Panc1 (cell line): Measurements from ENCODE around the gene SLC41A3. TPM values are rescaled to one million over a fixed set of nuclear protein-coding genes. Genes with fewer than 3 reads are reported as not detected.
"Not testable (repeated sequence)": the region's sequence is repeated elsewhere in the genome, so short reads cannot be mapped to it uniquely, and the experiment has no call there.

ENCODE experiments used
- ATAC-seq: fragments of 200-7000 bp; cut with Tn5 transposase; 2 replicates; pipeline ENCODE4 v1.9.1; 2020; ENCODE audit warnings: mild to moderate bottlenecking, moderate library complexity
- BruUV-seq: library from RNA; stranded (reverse); fragments of 400-500 nt; replicated peaks from 2 replicates; lab custom pipeline; 2021; lab: Mats Ljungman, UMichigan
- CTCF ChIA-PET: fragments of 300-600 bp; sonication (Branson Sonifier 250); formaldehyde crosslinking; loops from one replicate; lab custom pipeline; 2022; ENCODE audit warnings: antibody characterized with exemption; lab: Charles Lee
- POLR2A ChIA-PET: fragments of 300-600 bp; sonication (Branson Sonifier 250); formaldehyde crosslinking; loops from one replicate; lab custom pipeline; 2022; ENCODE audit warnings: antibody characterized with exemption; lab: Charles Lee
- DNase-seq: peaks from one replicate; pipeline ENCODE4 v3.0.0-alpha.2; 2010; ENCODE audit warnings: low read depth, low spot score
- H3K27ac ChIP-seq: 2 replicates; pipeline ENCODE4 v1.5.1; 2011; ENCODE audit warnings: mild to moderate bottlenecking, low read length, inconsistent platforms
- H3K27me3 ChIP-seq: fragments of 200-500 bp; sonication (Bioruptor generic); 2 replicates; pipeline ENCODE4 v1.6.0; 2014; ENCODE audit warnings: low read length, inconsistent platforms; ENCODE audit not compliant: control insufficient read depth, insufficient read depth
- H3K36me3 ChIP-seq: fragments of 200-500 bp; sonication (Bioruptor generic); 2 replicates; pipeline ENCODE4 v1.5.1; 2014; ENCODE audit warnings: inconsistent platforms, mild to moderate bottlenecking, low read length, moderate library complexity; ENCODE audit not compliant: control insufficient read depth, insufficient read depth
- H3K4me1 ChIP-seq: 2 replicates; pipeline ENCODE4 v1.5.1; 2011; ENCODE audit warnings: inconsistent platforms, mild to moderate bottlenecking, low read length, moderate library complexity; ENCODE audit not compliant: control insufficient read depth, insufficient read depth
- H3K4me3 ChIP-seq, 2 experiments: 2 replicates each; pipeline ENCODE4 v1.5.1; 2011 to 2012; ENCODE audit warnings: low read depth in 2 of 2, low read length in 2 of 2, mild to moderate bottlenecking in 2 of 2, inconsistent platforms in 1 of 2, moderate library complexity in 1 of 2
- H3K9me3 ChIP-seq: fragments of 200-500 bp; sonication (Bioruptor generic); 2 replicates; pipeline ENCODE4 v1.5.1; 2014; ENCODE audit warnings: low read depth, mild to moderate bottlenecking, inconsistent platforms, low read length, moderate library complexity; ENCODE audit not compliant: control insufficient read depth, insufficient read depth
- POLR2AphosphoS5 ChIP-seq: IDR thresholded peaks from 2 replicates; pipeline ENCODE4 v1.6.1; 2012; ENCODE audit warnings: mild to moderate bottlenecking, low read depth, low read length, moderate library complexity
- SIN3A ChIP-seq: IDR thresholded peaks from 2 replicates; pipeline ENCODE4 v1.6.1; 2012; ENCODE audit warnings: low read depth, mild to moderate bottlenecking, low read length, moderate library complexity, borderline replicate concordance; ENCODE audit not compliant: insufficient read depth
- TCF7L2 ChIP-seq: IDR thresholded peaks from 2 replicates; pipeline ENCODE4 v1.6.1; 2011; ENCODE audit warnings: mild to moderate bottlenecking, low read depth, low read length, inconsistent platforms
- in situ Hi-C: cut with HindIII; loops from 2 replicates; pipeline ENCODE4 v1.10.0; 2016; ENCODE audit warnings: low sequenced_read_pairs, low pct_unique_long_range_greater_than_20kb
- intact Hi-C: fragments of 100-400 bp; cut with micrococcal nuclease; formaldehyde crosslinking; loops from one replicate; pipeline ENCODE4 v1.10.0; 2022; ENCODE audit not compliant: unreplicated experiment
- total RNA-seq: library from RNA; stranded (reverse); gene quantifications from one replicate; pipeline ENCODE4 v1.2.1, GENCODE V29; 2021; ENCODE audit not compliant: unreplicated experiment
- TF ChIP-seq, protein P1 (sequence below), 2 experiments: IDR thresholded peaks; 2 replicates each; pipeline ENCODE4 v1.6.1; 2011 to 2012; ENCODE audit warnings: low read depth in 2 of 2, control low read depth in 1 of 2, low read length in 1 of 2, mild to moderate bottlenecking in 1 of 2, moderate library complexity in 1 of 2; ENCODE audit not compliant: insufficient read depth in 1 of 2
- TF ChIP-seq, protein P2 (sequence below): fragments of 450-650 bp; IDR thresholded peaks from 2 replicates; pipeline ENCODE4 v1.5.1; 2017; ENCODE audit warnings: mild to moderate bottlenecking

The SLC41A3 gene
- total RNA-seq, 1 experiment from 2014 or later, result 39.0 TPM

DNA sequence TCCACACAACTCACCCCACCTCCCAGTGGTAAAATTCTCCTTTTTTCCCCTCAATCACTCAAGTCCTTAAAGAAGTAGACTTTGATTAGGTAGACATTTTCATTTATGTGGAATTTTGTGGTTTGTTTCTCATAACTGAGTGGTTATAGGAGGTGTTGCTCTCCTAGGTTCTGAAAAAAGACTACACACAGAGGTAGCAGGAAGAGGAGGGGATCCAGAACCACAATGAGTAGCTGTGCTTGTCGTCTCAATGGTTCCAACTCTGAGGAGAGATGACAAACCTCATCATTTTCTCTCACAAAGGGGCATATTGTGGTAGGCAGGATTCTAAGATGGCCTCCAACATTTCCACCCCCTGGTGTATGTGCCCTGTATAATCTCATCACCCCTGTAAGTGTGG, 120.1 kb downstream of the SLC41A3 start:
- TF ChIP-seq, protein P1, sequence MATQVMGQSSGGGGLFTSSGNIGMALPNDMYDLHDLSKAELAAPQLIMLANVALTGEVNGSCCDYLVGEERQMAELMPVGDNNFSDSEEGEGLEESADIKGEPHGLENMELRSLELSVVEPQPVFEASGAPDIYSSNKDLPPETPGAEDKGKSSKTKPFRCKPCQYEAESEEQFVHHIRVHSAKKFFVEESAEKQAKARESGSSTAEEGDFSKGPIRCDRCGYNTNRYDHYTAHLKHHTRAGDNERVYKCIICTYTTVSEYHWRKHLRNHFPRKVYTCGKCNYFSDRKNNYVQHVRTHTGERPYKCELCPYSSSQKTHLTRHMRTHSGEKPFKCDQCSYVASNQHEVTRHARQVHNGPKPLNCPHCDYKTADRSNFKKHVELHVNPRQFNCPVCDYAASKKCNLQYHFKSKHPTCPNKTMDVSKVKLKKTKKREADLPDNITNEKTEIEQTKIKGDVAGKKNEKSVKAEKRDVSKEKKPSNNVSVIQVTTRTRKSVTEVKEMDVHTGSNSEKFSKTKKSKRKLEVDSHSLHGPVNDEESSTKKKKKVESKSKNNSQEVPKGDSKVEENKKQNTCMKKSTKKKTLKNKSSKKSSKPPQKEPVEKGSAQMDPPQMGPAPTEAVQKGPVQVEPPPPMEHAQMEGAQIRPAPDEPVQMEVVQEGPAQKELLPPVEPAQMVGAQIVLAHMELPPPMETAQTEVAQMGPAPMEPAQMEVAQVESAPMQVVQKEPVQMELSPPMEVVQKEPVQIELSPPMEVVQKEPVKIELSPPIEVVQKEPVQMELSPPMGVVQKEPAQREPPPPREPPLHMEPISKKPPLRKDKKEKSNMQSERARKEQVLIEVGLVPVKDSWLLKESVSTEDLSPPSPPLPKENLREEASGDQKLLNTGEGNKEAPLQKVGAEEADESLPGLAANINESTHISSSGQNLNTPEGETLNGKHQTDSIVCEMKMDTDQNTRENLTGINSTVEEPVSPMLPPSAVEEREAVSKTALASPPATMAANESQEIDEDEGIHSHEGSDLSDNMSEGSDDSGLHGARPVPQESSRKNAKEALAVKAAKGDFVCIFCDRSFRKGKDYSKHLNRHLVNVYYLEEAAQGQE (IDR thresholded peaks at IDR 0.05; ENCODE audit: insufficient read depth in 1 of 2, low read depth in 2 of 2, low read length in 1 of 2), result peak; percentile 11 to 72; a peak in 2 of 4 replicates
- H3K4me1 ChIP-seq, intact Hi-C loops: not testable (repeated sequence)

DNA sequence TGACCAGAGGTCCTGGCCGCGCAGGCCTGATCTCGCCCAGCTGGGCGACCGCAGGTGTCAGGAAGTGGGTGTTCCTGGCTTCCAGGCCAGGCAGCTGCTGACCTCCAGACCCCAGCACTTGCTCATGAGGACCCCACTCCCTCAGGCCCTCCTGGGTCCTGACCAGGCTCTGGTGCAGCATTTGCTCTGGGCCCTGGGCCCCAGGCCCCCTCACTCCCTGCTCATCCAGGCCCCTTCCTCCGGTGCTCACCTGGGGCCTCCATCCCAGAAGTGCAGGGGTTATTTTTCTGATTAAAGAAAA, 122.7 kb downstream of the SLC41A3 start:
- intact Hi-C loops, result no loop called here
- CTCF ChIA-PET, result no interaction called here
- in situ Hi-C loops, result no loop called here
- no TSS peak for BruUV-seq
- Histone ChIP-seq H3K9me3 (no peaks in the 10 kb centered on the region), H3K36me3 (no peaks in the 10 kb centered on the region), H3K4me1 (no peaks in the 10 kb centered on the region), H3K4me3 (no peak overlapping the region), H3K27me3 (peaks cover 7% of the 10 kb centered on the region), H3K27ac (no peak overlapping the region)
- DNase-seq, result no peak
- ATAC-seq, result no peak
- POLR2A ChIA-PET, result interaction anchor here (0.6 kb wide), 1 partner anchor 132 kb away, joined by 3 read pairs; no protein-coding TSS in a partner anchor
- TF ChIP-seq SIN3A, result no peak

More for the DNA sequence above, 120.1 kb downstream of the SLC41A3 start:
- CTCF ChIA-PET, H3K4me3 ChIP-seq, BruUV-seq, ATAC-seq, H3K27ac ChIP-seq, POLR2A ChIA-PET, in situ Hi-C loops, DNase-seq, H3K9me3 ChIP-seq, H3K36me3 ChIP-seq: not testable (repeated sequence)
- H3K27me3 ChIP-seq, result peaks cover 12% of the 10 kb centered on the region

DNA sequence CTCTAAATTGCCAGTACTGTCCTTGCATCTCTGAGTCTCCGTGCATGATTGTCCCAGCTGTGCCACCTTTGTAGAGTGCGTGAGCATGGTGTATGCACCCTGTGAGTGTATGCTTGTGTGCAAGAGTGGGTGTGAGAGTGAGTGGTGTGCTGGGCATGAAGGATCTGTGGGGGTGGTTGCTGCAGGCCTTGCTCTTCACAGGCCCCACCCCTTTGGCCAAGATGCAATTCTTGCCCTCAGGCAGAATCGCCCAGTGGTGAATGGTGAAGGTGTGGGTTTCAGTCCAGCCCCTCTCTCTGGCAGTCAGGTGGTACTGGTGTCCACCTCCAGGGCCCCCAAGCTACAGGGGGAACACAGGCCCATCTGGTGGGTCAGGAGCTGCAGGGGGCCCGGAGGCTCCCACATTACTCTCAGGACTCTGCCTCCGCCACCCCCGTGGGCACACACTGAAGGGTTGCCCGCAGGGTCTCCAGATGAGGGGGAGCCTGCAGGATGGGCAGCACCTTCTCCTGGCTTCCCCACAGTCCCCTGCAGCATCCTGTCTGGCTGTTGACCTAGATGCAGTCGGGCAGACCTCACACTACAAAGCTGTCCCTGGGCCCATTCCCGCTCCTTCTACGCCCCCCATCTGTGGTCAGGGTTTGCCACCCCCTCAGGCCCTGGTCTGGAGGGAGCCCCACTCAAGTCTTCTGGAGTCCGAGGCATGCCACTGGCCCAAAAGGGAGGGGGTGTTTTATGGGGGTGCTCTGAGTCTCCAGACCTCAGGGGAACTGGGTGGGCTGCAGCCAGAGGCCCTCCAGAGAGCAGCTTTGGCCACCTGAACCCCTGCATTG, 123.3 kb downstream of the SLC41A3 start:
- no peaks in the 10 kb centered on the region for H3K36me3 ChIP-seq
- intact Hi-C loops, result no loop called here
- no TSS peak for BruUV-seq
- no peaks in the 10 kb centered on the region for H3K9me3 ChIP-seq
- H3K27me3 ChIP-seq, result peaks cover 6% of the 10 kb centered on the region
- no peaks in the 10 kb centered on the region for H3K4me1 ChIP-seq
- TF ChIP-seq TCF7L2, result no peak
- TF ChIP-seq, protein P2, sequence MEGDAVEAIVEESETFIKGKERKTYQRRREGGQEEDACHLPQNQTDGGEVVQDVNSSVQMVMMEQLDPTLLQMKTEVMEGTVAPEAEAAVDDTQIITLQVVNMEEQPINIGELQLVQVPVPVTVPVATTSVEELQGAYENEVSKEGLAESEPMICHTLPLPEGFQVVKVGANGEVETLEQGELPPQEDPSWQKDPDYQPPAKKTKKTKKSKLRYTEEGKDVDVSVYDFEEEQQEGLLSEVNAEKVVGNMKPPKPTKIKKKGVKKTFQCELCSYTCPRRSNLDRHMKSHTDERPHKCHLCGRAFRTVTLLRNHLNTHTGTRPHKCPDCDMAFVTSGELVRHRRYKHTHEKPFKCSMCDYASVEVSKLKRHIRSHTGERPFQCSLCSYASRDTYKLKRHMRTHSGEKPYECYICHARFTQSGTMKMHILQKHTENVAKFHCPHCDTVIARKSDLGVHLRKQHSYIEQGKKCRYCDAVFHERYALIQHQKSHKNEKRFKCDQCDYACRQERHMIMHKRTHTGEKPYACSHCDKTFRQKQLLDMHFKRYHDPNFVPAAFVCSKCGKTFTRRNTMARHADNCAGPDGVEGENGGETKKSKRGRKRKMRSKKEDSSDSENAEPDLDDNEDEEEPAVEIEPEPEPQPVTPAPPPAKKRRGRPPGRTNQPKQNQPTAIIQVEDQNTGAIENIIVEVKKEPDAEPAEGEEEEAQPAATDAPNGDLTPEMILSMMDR, result no peak
- TF ChIP-seq SIN3A, result no peak
- TF ChIP-seq, protein P1 (IDR thresholded peaks at IDR 0.05; ENCODE audit: insufficient read depth in 1 of 2, low read depth in 2 of 2, low read length in 1 of 2), result no peak
- TF ChIP-seq POLR2AphosphoS5, result no peak
- in situ Hi-C loops, result no loop called here
- H3K4me3 ChIP-seq, result no peak overlapping the region
- no peak for ATAC-seq
- DNase-seq, result no peak
- H3K27ac ChIP-seq, result no peak overlapping the region
- POLR2A ChIA-PET, result interaction anchor here (0.6 kb wide), 1 partner anchor 132 kb away, joined by 3 read pairs; no protein-coding TSS in a partner anchor
- CTCF ChIA-PET, result no interaction called here
